ENCODE results near the gene PDE1C.

The PDE1C gene

GRCh38 chr7:31986878-31987518 lies 83.2 kb downstream of the PDE1C start:
- DNase-seq: peak; percentile 3

DNA sequence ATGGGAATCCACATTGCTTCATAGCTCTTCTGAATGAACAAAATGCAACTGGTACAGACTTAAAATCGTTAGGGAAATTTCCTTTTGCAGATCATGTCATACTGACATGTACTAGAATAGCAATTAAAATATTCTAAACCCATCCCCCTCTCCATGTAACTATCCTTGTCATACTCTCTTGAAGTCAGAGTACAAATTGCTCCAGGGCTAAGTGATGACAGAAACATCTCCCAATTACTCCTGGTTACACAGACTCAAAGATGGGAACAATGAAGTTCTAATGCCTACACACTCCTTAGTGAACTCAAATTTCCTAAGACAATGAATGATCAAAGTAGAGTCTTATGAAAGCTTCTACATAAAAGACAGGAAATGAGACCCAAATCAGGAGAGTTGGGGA lies 87.2 kb downstream of the PDE1C start:
- DNase-seq: no peak

DNA sequence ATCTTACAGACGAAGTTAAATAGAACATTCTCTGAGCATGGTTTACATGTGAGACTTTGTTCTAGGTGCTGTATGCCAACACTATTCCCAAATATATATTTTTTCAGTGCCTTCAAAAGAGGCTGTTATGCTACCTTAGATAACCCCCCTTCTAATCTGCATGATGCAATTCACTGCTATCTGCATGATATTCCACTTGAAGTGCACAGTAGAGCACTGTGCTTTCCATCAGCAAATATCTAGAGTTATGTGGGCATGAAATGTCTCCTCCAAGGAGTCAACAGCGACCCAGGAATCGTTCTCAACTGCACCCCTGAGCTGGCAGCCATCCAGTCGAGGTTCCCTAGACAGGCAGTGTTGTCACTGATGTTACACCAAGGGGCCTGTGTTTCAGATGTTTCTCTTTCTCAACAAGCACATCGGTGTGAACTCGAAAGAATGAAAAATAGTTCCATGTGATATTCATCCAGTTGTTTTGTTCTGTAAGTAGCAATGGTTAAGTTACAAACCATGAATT lies 88.3 kb downstream of the PDE1C start:
- DNase-seq: no peak

DNA sequence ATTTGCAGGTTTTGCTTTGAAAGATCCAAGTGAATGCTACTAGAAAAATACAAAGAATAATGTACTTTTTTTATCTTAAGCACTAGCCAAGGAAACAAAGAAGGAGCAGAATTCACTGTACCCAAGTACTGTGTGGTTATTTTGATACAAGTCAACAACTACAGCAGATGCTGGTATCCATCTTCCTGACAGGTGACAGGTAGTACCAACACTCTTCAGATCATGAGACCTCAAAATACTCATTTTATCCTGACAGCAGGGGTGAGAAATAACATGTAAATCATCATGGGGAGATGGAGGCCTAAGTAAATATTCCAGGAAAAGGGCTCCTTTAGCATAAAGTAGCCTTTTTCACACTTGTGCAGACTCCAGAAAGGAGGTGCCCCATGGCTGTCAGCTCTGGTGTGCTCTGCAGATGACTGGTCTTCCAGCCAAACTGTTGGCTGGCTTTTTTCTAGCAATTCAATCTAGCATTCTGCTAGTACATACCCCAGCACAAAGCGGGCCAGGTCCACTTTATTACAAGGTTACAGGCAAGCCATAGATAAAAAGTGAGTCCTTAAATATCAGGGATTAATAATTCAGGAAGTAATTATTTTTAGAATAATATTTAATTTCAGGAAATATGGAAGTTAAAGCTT lies 90.4 kb downstream of the PDE1C start:
- no peak for DNase-seq

GRCh38 chr7:31975546-31975945 lies 94.7 kb downstream of the PDE1C start:
- no peak for DNase-seq

DNA sequence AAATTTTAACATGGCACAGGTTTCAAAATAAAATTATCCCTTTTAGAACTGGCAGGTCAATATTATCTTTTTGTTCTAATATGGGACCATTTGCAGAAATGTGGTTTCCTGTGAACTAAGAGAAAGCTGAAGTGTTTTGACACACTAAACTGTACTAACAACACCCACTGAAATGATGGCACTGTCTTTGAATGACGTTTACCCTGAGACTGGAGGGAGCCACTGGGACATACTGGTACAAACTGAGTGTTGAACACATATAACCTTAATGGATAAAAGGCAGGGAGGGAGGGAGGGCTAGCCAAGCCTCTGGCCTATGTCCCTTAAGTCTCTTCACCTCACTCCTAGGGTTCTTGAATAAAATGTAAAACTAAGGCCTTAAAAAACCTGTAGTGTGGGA lies 95.9 kb downstream of the PDE1C start:
- DNase-seq: no peak

DNA sequence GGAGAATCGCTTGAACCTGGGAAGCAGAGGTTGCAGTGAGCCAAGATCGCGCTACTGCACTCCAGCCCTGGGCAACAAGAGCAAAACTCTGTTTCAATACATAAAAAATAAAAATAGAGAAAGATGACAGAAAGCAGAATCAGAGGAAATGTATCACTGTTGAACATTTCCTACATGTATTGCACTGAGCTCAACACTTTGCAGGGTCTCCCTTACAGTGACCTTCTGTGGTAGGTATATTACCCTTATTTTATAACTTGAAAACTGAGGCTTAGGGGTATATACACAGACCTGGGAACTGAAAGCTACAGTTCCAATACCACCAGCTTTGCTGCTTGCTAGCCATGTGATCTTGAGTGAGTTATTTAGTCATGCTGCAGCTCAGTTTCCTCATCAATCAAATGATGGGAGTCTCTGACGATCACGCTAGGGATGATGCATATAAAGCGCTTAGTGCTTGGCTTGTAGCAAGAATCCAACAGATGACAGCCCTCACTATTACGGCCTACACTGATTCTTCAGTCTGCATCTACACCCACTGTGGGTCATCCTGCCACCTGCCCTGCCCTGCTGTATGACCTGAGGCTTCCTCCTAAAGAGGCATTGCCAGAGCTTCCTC lies 99.0 kb downstream of the PDE1C start:
- DNase-seq: no peak

DNA sequence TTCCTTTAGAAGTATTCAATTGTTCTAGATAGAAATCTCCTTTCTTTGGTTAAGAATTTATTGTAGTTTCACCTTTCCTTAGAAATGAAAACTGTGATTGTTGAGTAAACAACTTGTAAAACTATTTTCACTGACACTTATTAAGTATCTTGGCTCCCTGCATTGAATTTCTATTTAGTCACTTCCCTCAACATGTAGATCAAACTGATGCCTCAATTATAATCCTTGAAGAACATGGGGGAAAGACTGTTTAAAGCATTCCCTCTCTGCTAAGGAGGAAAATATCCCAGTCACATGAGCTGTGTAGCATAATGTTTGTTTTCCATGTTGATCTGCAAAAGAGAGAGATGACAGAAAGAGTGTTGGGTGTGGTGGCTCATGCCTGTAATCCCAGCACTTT lies 99.7 kb downstream of the PDE1C start:
- DNase-seq: no peak

GRCh38 chr7:31963569-31964175 lies 106.5 kb downstream of the PDE1C start:
- DNase-seq: no peak

GRCh38 chr7:31962246-31962645 lies 108.0 kb downstream of the PDE1C start:
- no peak for DNase-seq

DNA sequence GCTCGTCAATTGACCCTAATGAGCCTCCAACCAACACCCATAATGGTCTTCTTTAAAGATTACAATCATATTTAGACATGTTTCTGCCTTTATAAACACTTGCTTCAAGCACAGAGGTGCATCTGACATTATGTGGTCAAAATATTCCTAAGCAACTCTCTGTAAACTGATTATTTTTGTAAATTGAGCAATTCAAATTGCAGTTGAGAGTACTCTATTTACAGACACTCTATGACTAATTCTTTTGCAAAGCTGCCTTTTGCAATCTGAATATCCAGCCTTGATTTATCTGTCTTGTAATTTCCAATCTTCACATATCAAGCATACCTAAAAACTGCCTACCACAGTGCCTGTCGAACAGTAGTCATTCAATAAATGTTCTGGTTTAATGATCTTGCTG lies 112.0 kb downstream of the PDE1C start:
- no peak for DNase-seq

GRCh38 chr7:31957756-31958155 lies 112.5 kb downstream of the PDE1C start:
- DNase-seq: no peak

- no peak for DNase-seq
Measured at GRCh38 chr7:31957090-31957720, 113.0 kb downstream of the PDE1C start.

- DNase-seq: no peak
Measured at GRCh38 chr7:31955641-31956040, 114.6 kb downstream of the PDE1C start.

GRCh38 chr7:31955021-31955420 lies 115.2 kb downstream of the PDE1C start:
- DNase-seq: peak; percentile 8

DNA sequence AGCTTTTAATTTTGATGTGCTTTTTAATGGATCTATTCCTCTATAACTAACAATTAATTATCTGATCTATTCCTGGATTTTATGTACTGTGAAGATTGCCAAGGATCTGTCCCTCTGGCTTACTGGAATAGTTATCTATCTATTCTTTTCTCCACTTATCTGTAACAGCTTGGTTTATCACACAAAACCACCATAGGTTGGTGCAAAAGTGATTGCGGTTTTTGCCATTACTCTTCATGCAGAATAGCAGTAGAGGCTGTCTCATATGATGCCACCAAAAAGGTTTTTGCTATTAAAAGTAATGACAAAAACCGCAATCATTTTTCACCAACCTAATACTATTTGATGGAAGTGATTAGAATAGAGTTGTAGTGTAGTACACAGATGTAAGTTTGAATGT lies 115.7 kb downstream of the PDE1C start:
- DNase-seq: no peak

DNA sequence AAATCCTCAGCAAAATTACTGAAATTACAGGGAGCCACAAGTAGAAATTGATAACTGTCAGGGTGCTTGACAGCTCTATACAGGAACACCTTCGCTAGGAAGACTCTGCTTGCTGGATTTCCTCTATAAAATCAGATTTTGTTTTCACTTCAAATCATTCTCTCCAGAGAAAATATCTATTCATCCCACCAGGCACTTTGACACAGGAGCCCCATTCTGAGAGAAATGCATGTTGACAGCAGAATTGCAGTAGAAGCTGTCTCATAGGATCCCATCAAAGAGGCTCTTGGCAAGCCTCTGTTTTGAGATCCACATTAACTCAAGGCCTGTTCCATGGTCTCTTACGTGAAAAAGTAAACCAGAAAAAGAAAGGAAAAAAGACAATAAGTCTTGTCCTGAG lies 116.8 kb downstream of the PDE1C start:
- DNase-seq: no peak

DNA sequence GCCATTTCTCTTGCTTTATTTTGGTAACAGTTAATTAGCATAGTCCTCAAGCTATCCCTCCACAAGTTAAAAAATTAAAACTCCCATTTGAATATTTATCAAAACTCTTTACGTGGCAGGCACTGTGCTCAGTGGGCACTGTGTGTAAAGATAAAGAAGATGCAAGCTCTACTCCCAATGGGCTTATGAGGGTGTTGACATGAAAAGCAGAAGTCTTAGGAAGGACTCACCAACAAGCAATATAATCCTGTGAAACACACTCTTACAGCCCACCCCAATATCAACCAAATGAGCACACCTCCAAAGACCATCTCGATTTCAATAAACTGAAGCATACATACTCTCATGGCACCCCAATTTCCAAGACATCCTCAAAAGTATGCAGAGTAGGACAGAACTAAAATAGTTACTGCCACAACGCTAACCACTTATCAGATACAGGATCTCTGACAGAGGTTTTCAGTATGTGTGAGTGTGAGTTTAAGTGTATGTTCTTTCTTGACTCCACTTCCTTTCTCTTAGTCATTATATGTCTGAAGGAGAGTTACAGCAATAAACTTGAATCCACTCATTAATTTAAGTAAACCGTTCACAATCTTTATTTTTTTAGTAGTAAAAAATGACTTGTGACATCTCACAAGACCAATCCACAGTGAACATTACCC lies 120.0 kb downstream of the PDE1C start:
- DNase-seq: no peak

GRCh38 chr7:31948029-31948428 lies 122.2 kb downstream of the PDE1C start:
- no peak for DNase-seq

- DNase-seq: no peak
Measured at GRCh38 chr7:31940167-31940566, 130.0 kb downstream of the PDE1C start.

DNA sequence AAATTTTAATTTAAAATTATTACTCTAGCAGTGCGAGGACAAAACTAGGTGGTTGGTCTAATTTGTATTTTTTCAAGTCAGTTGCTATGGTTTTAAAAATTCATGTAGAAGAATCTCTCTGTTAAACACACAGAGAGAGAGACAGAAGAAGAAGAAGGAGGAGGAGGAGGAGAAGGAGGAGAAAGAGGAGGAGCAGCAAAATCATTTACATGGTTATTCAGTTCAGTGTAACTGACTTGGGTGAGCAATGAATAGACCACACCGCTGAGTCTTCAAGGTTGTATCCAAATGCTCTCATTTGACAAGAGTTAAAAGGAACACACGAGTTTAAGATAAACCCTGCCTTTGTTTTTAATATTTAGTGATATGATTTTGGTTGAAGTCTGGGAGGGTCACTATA lies 131.1 kb downstream of the PDE1C start:
- DNase-seq: no peak

GRCh38 chr7:31938650-31939049 lies 131.6 kb downstream of the PDE1C start:
- DNase-seq: no peak

DNA sequence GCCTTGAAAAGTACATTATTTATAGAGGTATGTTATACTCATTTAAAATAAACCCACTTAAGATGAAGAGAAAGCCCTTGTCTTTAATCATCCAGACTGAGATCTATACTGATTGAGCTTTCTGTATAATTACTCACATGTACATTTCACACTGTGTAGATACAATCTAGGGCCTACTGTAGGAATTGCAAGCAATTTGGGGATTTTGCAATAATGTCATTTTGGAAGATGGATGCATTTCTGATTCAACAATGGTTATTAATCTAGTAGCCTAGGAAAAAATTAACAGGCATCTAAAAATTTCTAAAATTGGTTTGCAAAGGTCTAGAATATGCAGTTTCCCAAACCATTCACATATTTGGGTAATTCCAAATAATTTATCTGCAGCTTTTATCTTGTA lies 132.2 kb downstream of the PDE1C start:
- no peak for DNase-seq

Measured in NCI-H526 treated with DMSO at 0.1 percent for 48 hours (cell line).